ENCODE results near the gene OR2J1. TPM values are rescaled to one million over a fixed set of nuclear protein-coding genes. Genes with fewer than 3 reads are reported as not detected.

Gene OR2J1
- total RNA-seq, 1 experiment from 2014 or later = not detected

- DNase-seq (ENCODE audit: low spot score) (no peak), ATAC-seq (no peak)
- Mint-ChIP-seq H3K4me1 (peaks cover 14% of the 10 kb centered on the region), H3K27me3 (ENCODE audit: low read depth) (no peaks in the 10 kb centered on the region; the same call in 1 of the 2 replicates), H3K9me3 (peaks cover 56% of the 10 kb centered on the region), H3K27ac (no peak overlapping the region), H3K4me3 (no peak overlapping the region), H3K36me3 (peaks cover 26% of the 10 kb centered on the region)
- CTCF ChIA-PET = no interaction called here
- TF ChIP-seq, protein P1, sequence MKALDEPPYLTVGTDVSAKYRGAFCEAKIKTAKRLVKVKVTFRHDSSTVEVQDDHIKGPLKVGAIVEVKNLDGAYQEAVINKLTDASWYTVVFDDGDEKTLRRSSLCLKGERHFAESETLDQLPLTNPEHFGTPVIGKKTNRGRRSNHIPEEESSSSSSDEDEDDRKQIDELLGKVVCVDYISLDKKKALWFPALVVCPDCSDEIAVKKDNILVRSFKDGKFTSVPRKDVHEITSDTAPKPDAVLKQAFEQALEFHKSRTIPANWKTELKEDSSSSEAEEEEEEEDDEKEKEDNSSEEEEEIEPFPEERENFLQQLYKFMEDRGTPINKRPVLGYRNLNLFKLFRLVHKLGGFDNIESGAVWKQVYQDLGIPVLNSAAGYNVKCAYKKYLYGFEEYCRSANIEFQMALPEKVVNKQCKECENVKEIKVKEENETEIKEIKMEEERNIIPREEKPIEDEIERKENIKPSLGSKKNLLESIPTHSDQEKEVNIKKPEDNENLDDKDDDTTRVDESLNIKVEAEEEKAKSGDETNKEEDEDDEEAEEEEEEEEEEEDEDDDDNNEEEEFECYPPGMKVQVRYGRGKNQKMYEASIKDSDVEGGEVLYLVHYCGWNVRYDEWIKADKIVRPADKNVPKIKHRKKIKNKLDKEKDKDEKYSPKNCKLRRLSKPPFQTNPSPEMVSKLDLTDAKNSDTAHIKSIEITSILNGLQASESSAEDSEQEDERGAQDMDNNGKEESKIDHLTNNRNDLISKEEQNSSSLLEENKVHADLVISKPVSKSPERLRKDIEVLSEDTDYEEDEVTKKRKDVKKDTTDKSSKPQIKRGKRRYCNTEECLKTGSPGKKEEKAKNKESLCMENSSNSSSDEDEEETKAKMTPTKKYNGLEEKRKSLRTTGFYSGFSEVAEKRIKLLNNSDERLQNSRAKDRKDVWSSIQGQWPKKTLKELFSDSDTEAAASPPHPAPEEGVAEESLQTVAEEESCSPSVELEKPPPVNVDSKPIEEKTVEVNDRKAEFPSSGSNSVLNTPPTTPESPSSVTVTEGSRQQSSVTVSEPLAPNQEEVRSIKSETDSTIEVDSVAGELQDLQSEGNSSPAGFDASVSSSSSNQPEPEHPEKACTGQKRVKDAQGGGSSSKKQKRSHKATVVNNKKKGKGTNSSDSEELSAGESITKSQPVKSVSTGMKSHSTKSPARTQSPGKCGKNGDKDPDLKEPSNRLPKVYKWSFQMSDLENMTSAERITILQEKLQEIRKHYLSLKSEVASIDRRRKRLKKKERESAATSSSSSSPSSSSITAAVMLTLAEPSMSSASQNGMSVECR (CRISPR knock-in tag; IDR thresholded peaks at IDR 0.05; ENCODE audit: borderline replicate concordance) = no peak
- TF ChIP-seq, protein P2, sequence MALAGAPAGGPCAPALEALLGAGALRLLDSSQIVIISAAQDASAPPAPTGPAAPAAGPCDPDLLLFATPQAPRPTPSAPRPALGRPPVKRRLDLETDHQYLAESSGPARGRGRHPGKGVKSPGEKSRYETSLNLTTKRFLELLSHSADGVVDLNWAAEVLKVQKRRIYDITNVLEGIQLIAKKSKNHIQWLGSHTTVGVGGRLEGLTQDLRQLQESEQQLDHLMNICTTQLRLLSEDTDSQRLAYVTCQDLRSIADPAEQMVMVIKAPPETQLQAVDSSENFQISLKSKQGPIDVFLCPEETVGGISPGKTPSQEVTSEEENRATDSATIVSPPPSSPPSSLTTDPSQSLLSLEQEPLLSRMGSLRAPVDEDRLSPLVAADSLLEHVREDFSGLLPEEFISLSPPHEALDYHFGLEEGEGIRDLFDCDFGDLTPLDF (CRISPR knock-in tag; IDR thresholded peaks at IDR 0.05) = no peak
- no peak for TF ChIP-seq PRDM15 (CRISPR knock-in tag; IDR thresholded peaks at IDR 0.05)
- TF ChIP-seq, protein P3, sequence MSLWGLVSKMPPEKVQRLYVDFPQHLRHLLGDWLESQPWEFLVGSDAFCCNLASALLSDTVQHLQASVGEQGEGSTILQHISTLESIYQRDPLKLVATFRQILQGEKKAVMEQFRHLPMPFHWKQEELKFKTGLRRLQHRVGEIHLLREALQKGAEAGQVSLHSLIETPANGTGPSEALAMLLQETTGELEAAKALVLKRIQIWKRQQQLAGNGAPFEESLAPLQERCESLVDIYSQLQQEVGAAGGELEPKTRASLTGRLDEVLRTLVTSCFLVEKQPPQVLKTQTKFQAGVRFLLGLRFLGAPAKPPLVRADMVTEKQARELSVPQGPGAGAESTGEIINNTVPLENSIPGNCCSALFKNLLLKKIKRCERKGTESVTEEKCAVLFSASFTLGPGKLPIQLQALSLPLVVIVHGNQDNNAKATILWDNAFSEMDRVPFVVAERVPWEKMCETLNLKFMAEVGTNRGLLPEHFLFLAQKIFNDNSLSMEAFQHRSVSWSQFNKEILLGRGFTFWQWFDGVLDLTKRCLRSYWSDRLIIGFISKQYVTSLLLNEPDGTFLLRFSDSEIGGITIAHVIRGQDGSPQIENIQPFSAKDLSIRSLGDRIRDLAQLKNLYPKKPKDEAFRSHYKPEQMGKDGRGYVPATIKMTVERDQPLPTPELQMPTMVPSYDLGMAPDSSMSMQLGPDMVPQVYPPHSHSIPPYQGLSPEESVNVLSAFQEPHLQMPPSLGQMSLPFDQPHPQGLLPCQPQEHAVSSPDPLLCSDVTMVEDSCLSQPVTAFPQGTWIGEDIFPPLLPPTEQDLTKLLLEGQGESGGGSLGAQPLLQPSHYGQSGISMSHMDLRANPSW (CRISPR knock-in tag; conservative IDR thresholded peaks at IDR 0.05; ENCODE audit: low read depth) = no peak
- TF ChIP-seq NR1H2 (CRISPR knock-in tag; IDR thresholded peaks at IDR 0.05) = no peak
- TF ChIP-seq, protein P4, sequence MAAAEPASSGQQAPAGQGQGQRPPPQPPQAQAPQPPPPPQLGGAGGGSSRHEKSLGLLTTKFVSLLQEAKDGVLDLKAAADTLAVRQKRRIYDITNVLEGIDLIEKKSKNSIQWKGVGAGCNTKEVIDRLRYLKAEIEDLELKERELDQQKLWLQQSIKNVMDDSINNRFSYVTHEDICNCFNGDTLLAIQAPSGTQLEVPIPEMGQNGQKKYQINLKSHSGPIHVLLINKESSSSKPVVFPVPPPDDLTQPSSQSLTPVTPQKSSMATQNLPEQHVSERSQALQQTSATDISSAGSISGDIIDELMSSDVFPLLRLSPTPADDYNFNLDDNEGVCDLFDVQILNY (CRISPR knock-in tag; IDR thresholded peaks at IDR 0.05) = no peak
- TF ChIP-seq TCF7 (CRISPR knock-in tag; IDR thresholded peaks at IDR 0.05; ENCODE audit: low read depth) = no peak
- TF ChIP-seq, protein P5, sequence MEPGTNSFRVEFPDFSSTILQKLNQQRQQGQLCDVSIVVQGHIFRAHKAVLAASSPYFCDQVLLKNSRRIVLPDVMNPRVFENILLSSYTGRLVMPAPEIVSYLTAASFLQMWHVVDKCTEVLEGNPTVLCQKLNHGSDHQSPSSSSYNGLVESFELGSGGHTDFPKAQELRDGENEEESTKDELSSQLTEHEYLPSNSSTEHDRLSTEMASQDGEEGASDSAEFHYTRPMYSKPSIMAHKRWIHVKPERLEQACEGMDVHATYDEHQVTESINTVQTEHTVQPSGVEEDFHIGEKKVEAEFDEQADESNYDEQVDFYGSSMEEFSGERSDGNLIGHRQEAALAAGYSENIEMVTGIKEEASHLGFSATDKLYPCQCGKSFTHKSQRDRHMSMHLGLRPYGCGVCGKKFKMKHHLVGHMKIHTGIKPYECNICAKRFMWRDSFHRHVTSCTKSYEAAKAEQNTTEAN (CRISPR knock-in tag; IDR thresholded peaks at IDR 0.05) = no peak
- TF ChIP-seq FOXP1 (CRISPR knock-in tag; IDR thresholded peaks at IDR 0.05; ENCODE audit: borderline replicate concordance) = no peak
- TF ChIP-seq PRRX2 (CRISPR knock-in tag; IDR thresholded peaks at IDR 0.05) = no peak
- TF ChIP-seq GTF2I (CRISPR knock-in tag; conservative IDR thresholded peaks at IDR 0.05) = no peak
- TF ChIP-seq ZNF416 (CRISPR knock-in tag; IDR thresholded peaks at IDR 0.05) = no peak
- no peak for TF ChIP-seq ATF1 (CRISPR knock-in tag; IDR thresholded peaks at IDR 0.05)
- POLR2A ChIA-PET = no interaction called here
These were observed 46.9 kb downstream of the OR2J1 start for GRCh38 chr6:29146179-29146578.

Measured in WTC11 (cell line).